Superior temporal gyrus (tissue), 1 donor: Measurements from ENCODE around the gene NFATC1.

ENCODE experiments used
- DNase-seq: peaks from one replicate; pipeline ENCODE4 v3.0.0-alpha.2; 2016; ENCODE audit errors: extremely low spot score

The NFATC1 gene

DNA sequence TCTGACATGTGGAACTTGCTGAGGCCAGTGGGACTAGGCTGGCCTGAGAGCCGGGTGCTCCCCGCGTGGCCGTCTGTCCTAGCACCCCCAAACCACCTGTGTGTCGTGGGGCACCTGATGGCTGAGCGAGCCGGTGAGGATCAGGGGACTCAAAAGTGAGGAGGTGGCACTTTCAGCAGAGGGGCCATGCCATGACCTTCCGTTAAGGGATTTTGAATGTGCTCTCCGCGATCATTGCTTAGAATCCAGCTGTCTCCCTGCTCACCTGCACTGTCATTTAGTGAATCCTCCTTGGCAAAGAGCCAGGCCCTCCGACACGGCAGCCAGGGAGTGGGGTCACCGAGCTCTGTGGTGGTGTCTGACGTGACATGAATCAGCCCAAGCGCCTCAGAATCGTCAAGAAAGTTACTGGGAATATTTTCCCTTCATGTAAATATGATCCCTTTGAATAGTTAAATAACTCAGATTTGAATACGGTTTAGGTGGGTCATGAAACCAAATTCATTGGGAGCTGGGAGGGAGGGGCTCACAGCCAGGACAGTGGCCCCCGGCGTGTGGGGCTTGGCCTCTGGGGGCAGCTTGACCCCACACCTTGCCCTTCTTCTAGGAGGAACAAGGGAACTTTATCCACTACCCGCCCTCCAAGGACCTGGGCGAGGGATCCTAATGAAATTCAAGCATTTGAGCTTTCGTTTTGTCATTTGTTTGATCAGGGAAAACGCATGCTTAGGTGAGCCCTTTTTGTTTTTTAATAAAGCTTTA lies 9.5 kb downstream of the NFATC1 start:
- DNase-seq, result no peak

DNA sequence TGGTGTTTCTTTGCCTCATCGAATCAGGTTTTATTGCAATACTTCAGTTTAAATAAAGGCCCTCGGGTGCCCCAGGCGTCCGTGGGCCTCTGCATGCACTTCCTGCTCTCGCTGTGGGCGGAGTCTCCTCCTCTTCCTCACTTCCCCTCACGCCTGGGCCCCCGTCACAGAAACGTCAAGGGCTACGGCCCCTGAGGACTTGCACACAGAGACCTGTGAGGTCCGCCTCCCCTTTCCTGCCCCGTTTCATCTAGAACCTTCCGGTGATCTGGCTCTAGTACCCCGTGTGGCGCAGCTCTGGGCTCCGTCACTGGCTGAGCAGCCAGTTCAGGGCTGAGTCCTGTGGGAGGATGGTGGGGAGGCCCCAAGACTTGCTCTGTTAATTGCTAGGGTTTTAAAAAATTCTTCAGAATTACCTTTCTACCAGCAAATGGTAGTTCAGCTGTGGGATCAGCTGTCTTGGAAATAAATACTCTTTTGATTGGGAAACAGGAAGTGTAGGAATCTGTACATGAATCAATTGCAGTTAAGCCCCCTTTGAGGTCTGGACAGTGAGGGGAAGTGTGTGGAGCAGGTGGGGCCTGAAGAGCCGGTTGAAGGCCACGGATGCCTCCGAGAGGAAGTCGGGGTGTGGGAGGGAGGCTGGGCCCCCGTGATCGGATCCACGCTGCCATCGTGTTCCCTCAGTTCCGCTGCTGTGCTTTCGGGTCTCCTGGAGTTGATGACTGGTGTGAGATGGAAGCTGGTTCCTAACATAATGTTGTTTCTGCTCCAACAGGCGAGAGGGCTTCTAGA lies 10.2 kb downstream of the NFATC1 start:
- DNase-seq, result no peak

DNA sequence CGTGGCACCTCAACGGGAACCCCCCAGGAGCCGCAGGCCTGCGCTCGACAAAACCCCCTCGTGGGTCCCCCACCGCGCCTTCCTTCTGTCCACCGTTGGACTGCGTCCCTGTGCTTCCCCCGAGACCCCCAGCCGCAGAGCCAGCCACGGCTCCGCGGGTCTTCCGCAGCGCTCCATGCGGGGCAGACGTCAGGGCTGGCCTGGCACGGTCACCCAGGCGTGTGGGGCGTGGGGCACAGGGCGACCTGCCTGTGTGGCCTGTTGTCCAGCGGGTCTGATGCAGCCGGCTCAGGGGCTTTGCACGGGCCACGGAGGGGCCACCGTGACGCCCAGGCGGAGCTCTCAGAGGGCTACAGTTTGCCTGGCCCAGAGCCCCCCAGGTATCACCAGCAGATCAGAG lies 11.0 kb downstream of the NFATC1 start:
- DNase-seq, result no peak

DNA sequence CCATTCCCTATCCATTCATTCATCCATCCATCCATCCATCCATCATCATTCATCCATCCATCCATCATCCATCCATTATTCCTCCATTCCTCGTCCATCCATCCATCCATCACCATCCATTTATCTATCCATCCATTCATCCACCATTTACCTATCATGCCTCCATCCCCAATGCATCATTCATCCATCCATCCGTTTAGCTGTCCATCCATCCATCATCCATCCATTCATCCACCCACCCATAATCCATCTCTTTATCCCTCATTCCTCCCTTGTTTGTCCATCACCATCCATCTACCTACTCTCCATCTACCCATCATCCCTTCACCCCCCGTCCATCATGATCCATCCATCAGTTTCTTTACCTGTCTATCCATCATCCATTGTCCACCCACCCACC lies 13.6 kb downstream of the NFATC1 start:
- DNase-seq, result no peak

DNA sequence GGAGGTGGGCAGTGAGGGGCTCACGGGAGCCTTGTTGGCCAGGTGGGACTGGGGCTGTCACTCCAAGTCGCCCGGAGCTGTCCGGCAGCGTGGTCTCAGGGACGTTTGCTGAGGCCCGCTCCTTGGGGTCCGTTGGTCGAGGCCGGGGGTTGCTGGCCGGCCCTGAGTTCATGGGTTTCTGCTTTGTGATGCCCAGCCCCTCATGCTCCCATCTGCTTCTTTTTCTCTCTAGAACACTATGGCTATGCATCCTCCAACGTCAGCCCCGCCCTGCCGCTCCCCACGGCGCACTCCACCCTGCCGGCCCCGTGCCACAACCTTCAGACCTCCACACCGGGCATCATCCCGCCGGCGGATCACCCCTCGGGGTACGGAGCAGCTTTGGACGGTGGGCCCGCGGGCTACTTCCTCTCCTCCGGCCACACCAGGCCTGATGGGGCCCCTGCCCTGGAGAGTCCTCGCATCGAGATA lies 14.5 kb downstream of the NFATC1 start:
- DNase-seq, result no peak

DNA sequence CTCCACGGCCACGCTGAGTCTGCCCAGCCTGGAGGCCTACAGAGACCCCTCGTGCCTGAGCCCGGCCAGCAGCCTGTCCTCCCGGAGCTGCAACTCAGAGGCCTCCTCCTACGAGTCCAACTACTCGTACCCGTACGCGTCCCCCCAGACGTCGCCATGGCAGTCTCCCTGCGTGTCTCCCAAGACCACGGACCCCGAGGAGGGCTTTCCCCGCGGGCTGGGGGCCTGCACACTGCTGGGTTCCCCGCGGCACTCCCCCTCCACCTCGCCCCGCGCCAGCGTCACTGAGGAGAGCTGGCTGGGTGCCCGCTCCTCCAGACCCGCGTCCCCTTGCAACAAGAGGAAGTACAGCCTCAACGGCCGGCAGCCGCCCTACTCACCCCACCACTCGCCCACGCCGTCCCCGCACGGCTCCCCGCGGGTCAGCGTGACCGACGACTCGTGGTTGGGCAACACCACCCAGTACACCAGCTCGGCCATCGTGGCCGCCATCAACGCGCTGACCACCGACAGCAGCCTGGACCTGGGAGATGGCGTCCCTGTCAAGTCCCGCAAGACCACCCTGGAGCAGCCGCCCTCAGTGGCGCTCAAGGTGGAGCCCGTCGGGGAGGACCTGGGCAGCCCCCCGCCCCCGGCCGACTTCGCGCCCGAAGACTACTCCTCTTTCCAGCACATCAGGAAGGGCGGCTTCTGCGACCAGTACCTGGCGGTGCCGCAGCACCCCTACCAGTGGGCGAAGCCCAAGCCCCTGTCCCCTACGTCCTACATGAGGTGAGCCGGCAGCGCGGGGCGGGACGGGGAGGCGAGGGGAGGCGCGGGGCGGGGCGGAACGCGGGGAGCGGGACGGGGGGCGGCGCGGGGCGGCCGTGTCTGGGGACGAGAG lies 15.2 kb downstream of the NFATC1 start:
- no peak for DNase-seq

DNA sequence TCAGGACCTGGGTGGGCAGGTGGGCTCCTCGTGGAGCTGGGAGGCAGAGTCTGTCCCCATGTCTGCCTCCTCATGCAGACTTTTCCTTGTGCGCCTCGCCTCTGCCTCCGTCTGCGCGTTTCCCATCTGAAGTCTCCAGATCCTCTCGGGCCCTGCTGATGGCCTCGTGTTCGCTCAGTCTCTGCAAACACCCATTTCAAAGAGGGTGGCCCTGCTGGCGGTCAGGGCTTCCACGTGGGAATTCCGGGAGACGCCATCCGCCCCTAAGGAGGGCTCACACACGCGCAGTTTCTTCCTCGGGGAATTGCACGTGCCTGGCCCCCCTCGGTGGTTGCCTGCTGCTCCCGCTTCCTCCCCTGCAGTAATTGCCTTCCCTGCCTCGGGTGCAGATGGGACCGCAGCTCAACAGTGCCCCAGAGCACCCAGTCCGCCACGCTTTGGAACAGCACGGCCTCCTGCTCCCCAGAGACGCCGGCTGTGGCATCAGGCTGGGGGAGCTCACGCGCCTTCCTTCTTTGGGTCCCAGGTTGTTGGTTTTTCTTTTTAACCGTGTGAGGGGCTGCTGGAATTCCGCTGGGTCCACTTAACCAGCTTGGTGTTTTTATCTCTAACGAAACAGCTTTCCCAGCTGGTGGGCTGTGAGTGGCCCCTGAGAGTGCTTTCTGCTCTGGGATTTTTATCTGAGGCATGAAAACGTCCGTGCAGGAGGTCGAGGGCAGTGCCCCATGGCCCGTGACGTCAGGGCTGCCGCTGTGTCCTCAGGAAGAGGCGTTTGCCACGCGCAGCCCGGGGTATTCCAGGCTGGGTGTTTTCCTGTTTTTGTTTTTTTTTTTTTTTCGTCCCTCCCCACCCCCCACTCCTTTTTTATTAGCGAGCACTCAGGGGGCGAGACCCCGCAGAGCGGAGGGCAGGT lies 16.1 kb downstream of the NFATC1 start:
- no peak for DNase-seq

DNA sequence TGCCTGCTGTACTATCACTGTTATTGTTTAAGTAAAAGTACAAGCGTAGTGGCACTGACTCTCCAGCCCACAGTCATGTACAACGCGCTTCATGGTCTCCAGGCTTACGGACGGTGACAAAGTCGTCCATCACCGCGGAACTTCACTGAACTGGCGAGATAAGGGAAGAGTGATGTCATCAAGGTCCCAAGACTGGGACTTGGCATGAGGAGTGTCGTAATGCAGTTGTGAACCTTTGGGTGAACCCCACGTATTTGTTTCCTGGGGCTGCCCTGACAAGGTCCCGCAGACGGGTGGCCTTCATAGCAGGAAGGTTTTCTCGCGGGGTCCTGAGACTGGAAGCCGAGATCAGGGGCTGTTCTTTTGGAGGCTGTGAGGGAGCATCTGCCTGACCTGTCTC lies 17.3 kb downstream of the NFATC1 start:
- no peak for DNase-seq

DNA sequence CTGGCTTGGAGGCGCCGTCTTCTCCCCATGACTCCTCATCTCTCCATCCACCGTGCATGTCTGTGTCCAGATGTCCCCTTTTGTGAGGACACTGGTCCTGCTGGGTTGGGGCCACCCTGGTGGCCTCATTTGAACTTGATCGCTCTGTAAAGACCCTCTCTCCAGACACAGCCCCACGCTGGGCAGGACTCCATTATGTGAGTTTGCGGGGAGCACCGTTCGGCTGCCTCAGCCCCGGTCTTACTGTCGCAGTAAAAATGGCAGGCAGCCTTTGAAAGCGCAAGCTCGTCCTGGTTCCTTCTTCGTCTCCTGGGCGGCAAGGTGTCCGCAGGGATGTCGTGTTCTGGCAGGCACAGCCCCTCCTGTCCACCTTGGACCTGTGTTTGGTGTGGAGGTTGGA lies 17.7 kb downstream of the NFATC1 start:
- DNase-seq, result no peak

DNA sequence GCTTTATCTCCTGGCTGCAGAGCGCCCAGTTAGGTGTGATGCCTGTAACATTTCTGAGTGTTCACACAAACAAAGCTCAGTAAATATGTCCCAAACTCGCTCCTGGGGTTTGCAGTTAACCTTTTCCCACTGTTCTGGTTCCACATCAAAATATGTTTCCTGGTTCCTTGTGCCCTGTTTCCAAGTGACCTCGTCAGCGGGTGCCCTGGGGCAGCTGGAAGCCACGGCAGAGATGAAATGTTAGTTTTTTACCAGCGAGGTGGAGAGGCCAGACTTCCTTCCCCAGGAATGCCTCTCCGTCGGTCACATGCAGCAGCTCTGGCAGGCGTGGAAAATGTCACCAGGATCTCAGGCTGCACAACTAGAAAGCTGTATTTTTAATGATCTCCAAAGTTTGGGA lies 18.2 kb downstream of the NFATC1 start:
- no peak for DNase-seq

DNA sequence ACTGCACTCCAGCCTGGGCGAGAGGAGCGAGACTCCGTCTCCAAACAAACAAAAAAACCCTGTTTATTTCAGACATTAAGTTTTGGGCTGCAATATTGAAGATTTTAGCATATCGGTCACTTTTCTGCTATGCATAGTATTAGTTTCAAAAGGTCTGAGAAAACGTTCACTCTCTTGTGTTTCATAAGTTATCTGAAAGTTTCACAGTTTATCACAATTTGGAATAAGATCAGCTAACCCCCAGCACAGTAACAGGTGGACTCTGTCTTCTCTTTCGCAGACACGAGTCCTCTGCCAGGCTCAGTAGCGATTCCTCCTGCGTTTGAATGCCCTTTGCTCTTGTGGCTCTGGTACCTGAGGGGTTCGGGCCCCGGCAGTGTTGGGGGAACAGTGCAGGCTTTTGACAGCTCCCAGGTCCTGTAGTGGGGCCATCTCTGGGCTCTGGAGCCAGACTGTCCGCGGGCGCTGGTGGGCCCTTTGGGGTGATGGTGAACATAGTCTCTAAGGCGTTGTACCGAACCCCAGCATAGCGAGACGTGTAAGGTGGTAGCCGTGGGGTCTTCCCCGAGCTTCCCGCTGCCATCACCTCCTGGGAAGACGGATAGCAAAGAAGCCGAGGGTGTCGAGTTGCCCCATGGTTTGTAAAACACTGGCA lies 20.4 kb downstream of the NFATC1 start:
- no peak for DNase-seq

DNA sequence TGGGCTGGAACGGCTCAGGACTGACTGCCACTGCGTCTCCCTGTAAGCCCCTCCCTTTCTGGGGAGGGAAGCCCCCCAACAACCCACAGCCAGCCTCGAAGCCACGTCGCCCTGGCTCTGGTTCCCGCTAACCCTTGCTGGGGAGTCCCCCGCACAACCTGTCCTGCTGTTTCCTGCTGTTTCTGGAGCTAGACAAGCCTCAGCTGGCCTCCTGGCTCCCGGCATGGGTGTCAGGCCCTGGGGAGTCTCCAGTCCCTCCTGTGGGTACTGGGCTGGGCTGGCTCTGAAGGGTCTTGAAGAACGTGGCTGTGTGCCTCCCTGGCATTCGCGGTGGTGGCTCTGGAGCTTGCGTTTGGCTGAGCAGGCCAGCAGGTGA lies 20.9 kb downstream of the NFATC1 start:
- DNase-seq, result no peak

DNA sequence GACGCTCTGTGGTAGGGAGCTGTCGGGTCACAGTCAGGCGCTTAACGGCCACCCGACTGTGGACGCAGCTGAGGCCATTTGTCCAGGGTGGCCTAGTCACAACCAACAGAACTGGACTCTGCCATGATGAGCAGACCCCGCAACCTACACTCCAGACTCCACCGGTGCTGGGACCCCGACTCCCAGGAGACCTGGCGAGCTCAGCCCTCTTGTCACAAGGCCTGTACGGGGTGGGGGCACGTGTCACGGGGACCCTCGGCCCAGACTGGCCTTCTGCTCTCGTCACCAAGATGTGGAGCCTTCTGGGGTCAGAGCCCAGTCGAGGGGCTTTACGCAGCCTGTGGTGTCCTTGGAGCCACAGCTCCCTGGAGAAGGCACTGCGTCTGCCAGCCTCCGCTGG lies 22.5 kb downstream of the NFATC1 start:
- DNase-seq, result no peak

DNA sequence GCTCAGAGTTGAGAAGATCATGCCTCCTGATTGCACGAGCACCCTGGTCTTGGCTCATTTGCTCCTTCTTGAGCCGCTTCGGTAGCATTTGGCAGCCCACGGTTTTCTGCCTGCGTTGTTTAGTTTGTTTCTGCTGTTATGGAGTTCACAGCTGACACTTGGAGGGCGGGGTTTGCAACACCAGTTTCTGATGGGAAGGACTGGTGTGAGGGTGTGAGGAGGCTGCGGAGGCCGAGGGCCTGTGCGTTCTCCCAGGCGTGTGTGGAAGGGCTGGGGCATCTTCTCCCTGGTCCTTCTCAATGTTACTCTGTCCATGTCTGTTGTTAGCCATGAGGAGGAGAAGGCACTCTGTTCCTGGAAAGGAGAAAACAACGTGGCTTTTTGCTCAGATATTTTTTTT lies 22.9 kb downstream of the NFATC1 start:
- no peak for DNase-seq

DNA sequence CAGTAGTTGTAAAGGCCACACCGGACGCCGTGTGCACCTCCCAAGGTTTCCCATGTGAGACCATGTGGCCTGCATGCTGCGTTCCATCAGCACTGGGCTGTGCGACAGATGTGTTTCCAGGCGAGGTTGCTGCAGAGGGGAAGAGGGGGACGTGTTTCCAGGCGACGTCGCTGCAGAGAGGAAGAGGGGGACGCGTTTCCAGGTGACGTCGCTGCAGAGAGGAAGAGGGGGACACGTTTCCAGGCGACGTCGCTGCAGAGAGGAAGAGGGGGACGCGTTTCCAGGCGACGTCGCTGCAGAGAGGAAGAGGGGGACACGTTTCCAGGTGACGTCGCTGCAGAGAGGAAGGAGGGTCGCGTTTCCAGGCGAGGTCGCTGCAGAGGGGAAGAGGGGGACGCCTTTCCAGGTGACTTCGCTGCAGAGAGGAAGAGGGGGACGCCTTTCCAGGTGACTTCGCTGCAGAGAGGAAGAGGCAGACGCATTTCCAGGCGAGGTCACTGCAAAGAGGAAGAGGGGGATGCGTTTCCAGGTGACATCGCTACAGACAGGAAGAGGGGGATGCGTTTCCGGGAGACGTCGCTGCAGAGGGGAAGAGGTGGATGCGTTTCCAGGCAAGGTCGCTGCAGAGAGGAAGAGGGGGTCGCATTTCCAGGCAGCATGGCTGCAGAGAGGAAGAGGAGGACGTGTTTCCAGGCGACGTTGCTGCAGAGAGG lies 24.5 kb downstream of the NFATC1 start:
- DNase-seq, result no peak

DNA sequence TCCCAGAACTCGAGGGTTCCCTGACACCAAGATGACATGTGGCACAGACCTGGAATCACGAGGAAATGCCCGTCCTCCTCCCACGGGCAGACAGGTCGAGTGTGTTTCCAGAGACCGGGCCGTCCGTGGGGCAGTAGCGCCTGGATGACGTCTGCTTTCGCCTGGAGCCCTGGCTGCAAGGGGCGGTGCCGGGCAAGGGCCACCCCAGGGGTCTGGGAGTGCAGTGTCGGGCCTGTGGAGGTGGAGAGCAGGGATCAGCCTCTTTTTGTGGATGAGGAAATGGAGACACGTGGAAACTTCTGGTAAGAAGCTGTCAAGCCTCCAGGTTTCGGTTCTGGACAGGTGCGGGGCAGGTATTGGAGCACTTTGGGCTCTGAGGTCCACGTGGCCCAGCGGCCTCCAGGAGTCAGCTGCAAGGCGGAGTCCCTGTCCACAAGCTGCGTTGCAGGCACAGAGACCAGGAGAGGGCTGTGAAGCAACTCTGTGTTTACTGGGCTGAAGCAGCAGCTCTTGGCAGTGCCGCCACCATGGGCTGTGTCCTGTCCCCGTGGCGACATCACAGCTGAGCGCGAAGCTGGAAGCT lies 25.6 kb downstream of the NFATC1 start:
- DNase-seq, result no peak

DNA sequence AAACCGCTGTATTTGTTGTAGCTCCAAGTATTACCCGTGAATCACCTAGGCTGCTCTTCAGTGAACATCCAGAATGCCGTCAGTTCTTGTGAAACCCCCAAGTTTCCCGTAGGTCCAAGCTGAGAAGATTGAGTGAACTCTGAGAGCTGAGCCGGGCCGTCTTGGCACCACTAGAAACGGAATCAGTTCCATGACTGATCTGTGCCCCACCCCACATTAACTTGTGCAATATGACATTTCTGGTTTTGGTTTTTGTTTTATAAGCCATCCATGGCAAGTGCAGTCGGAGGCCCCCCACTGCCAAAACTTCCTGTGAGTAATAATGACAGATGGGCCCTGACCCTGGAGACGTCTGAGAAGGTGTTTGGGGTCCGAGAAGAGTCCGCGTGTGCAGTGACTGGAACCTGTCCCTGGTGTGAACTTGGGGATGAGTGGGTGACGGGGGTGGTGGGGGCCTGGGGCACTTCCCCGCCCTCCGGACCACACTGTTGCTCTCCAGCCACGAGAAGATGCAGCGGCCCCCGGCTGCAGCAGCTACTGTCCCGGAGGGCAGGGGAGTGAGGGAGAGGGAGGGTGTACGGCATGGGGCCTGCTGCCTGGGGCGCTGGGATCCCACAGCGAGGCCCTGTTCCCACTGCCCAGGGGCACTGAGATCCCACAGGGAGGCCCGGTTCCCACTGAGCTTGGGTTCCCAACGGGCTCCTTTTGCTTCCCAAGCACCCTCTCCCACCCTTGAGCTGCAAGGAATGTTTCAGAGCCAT lies 26.5 kb downstream of the NFATC1 start:
- no peak for DNase-seq

DNA sequence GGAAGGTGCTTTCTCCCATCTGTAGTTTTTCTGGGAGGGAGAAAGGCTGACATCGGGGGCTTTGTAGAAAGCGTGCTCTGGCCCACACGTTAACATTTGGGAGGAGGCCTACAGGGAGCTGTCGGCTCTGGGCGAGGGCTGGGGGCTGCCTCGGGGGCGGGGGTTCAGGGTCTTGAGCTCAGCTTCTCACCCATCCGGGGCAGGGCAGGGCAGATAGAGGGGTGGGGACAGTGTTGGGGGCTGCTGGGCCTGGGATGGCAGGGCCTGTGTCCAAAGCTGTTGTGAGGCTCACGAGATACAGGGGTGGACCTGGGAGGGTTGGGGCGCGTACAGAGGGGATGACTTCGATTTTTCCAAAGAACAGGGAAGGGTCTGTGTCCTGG lies 27.0 kb downstream of the NFATC1 start:
- DNase-seq, result no peak
